DOHH2 (cell line): ENCODE results near the gene MUC2.

Experiments used
- EZH2phosphoT487 ChIP-seq: fragments of 200-600 bp; sonication (generic); IDR thresholded peaks from 2 replicates; pipeline ENCODE4 v1.6.1; 2017; ENCODE audit warnings: borderline replicate concordance, mild to moderate bottlenecking, antibody characterized with exemption, low read length, moderate library complexity, mixed read lengths
- TF ChIP-seq, protein P1 (sequence below): fragments of 200-600 bp; sonication (generic); IDR thresholded peaks from one replicate; pipeline ENCODE4 v1.5.1; 2014; ENCODE audit warnings: antibody characterized with exemption, mild to moderate bottlenecking, low read depth, low read length; ENCODE audit not compliant: poor library complexity, severe bottlenecking

DNA sequence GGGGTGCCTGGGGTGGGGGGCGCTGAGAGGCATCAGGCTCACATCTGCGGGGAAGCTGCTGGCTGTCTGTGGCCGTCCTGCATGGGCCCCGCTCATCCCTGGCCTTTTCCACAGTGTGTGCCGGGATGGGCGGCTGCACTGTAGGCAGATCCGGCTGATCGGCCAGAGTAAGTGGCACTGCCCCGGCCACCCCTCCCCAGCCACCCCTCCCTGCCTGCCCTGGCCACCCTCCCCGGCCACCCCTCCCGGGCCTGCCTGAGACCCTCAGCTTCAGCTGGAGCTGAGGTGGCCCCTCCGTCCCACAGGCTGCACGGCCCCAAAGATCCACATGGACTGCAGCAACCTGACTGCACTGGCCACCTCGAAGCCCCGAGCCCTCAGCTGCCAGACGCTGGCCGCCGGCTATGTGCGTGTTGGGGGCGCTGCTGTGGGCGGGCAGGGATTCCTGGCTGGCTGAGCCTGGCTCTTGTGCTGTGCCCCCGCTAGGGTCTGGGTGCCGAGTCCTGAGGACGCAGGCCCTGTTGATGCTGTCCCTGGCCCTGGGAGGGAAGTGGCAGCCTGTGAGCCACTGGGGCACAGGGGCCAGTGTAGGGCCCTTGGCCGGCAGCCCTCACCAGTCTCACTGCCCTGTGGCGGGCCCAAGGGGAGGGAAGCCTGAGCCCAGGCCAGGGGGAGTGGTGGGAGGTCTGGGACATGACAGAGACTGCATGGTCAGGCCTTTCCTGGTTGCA lies 10.9 kb downstream of the MUC2 start:
- TF ChIP-seq, protein P1, sequence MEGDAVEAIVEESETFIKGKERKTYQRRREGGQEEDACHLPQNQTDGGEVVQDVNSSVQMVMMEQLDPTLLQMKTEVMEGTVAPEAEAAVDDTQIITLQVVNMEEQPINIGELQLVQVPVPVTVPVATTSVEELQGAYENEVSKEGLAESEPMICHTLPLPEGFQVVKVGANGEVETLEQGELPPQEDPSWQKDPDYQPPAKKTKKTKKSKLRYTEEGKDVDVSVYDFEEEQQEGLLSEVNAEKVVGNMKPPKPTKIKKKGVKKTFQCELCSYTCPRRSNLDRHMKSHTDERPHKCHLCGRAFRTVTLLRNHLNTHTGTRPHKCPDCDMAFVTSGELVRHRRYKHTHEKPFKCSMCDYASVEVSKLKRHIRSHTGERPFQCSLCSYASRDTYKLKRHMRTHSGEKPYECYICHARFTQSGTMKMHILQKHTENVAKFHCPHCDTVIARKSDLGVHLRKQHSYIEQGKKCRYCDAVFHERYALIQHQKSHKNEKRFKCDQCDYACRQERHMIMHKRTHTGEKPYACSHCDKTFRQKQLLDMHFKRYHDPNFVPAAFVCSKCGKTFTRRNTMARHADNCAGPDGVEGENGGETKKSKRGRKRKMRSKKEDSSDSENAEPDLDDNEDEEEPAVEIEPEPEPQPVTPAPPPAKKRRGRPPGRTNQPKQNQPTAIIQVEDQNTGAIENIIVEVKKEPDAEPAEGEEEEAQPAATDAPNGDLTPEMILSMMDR, result no peak
- TF ChIP-seq EZH2phosphoT487, result no peak
